Measurements from ENCODE around the gene GRWD1. TPM values are rescaled to one million over a fixed set of nuclear protein-coding genes. Genes with fewer than 3 reads are reported as not detected.
A peak's percentile ranks its signal among the peaks of the same experiment; 100 is the strongest.

The GRWD1 gene
- total RNA-seq, 1 donor from 2014 or later = 31.9 TPM

DNA sequence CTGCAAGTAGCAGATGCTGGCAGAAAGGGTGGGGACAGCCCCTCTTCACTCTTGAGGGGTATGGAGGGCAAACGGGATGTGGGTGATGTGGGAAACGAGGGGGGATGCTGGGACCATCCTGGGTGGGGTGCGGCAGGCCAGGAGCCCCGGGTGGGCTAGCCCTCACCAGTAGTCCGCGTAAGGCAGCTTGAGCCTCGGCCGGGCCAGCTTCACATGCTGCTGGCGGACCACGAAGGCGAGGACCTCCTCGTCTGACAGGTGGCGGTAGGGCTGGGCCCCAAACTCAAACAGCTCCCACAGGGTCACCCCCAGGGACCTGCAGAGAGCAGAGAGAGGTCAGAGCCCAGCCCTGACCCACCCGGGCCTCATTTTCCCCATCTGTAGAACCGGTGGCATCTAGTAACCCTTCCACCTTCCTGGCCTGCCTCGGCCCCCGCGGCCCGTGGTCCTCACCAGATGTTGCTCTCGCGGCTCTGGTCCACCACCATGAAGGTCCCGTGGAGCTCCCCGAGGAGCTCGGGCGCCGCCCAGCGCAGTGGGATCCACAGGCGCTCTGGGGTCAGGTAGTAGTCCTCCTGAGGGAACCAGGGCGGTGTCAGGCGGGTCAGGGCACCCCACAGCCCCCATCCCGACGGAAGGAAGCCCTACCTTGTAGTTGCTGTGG is 55.2 kb downstream of the GRWD1 start:
- no peaks in the 10 kb centered on the region for H3K36me3 ChIP-seq (ENCODE audit: control insufficient read depth, insufficient read depth, low read length)
- DNase-seq (ENCODE audit: low read depth) = no peak
- TF ChIP-seq, protein P1, sequence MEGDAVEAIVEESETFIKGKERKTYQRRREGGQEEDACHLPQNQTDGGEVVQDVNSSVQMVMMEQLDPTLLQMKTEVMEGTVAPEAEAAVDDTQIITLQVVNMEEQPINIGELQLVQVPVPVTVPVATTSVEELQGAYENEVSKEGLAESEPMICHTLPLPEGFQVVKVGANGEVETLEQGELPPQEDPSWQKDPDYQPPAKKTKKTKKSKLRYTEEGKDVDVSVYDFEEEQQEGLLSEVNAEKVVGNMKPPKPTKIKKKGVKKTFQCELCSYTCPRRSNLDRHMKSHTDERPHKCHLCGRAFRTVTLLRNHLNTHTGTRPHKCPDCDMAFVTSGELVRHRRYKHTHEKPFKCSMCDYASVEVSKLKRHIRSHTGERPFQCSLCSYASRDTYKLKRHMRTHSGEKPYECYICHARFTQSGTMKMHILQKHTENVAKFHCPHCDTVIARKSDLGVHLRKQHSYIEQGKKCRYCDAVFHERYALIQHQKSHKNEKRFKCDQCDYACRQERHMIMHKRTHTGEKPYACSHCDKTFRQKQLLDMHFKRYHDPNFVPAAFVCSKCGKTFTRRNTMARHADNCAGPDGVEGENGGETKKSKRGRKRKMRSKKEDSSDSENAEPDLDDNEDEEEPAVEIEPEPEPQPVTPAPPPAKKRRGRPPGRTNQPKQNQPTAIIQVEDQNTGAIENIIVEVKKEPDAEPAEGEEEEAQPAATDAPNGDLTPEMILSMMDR (IDR thresholded peaks at IDR 0.05; ENCODE audit: insufficient read depth, low read length, severe bottlenecking) = no peak
- peaks cover 5% of the 10 kb centered on the region for H3K27me3 ChIP-seq (ENCODE audit: control insufficient read depth, insufficient read depth, low read length)
- H3K4me3 ChIP-seq (ENCODE audit: low read depth, low read length) = peak overlapping the region; percentile 57
- FAIRE-seq = no peak

DNA sequence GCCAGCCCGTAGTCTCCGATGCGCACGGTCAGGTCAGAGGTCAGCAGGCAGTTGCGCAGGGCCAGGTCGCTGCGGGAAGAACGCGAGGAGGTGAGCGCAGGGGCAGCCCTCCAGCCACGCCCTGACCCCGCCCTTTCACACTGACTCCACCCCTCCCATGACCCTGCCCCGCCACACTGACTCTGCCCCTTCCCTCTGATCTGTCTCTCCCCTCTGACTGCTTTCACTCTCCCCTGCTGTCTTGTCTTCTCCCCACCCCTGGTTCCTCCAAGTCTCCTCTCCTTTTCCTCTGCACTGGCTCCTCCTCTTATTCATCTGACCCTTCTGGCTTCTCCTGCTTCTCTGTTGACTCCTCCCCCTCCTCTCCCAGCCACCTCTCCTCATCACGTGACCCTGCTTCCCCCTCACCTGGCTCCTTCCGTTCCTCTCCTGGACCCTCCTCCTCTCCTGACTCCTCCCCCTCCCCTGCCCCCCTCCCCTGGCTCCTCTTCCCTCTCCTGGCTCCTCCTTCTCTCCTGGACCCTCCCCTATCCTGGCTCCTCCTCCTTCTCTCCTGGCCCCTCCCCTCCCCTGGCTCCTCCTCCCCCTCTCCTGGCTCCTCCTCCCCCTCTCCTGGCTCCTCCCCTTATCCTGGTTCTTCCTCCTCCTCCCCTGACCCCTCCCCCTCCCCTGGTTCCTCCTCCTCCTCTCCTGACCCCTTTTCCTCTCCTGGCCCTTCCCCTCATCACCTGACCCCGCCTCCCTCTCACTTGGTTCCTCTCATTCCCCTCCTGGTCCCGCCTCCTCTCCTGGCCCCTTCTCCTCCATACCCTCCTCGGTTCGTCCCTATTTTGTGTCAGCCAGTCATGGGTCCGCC is 55.9 kb downstream of the GRWD1 start:
- peaks cover 5% of the 10 kb centered on the region for H3K27me3 ChIP-seq (ENCODE audit: control insufficient read depth, insufficient read depth, low read length)
- peak; percentile 23 for FAIRE-seq
- peak; percentile 89 for DNase-seq (ENCODE audit: low read depth)
- TF ChIP-seq, protein P1 (IDR thresholded peaks at IDR 0.05; ENCODE audit: insufficient read depth, low read length, severe bottlenecking) = no peak
- no peaks in the 10 kb centered on the region for H3K36me3 ChIP-seq (ENCODE audit: control insufficient read depth, insufficient read depth, low read length)
- peak overlapping the region; percentile 57 for H3K4me3 ChIP-seq (ENCODE audit: low read depth, low read length)

DNA sequence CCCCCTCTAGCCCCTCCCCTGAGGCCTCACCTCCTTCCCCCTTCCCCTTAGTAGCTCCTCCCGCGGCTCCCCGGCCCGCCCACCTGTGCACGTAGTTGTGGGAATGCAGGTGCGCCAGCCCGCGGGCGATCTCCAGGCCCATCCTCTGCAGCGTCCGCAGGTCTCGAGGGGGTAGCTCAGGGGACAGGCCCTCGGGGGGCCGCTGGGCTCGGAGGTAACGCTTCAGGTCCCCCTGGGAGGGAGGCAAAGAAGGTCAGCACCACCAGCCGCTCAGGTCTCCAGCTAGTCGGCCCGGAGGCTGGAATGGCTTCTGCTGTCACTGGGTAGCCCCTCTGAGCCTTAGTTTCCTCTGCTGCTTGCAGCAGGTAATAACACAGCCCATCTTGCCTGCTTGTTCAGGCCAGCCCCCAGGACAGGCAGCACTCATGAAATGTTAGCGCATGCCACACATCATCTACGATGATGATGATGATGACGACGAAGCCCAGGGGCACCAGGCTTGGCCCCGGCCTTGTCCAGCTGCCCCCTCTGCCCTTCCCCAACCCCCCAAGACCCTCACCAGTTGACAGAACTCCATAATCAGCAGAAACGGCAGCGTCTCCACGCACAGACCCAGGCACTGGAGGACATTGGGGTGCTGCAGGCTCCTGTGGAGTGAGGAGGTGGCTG is 56.7 kb downstream of the GRWD1 start:
- Histone ChIP-seq H3K4me3 (ENCODE audit: low read depth, low read length) (peak overlapping the region; percentile 28), H3K27me3 (ENCODE audit: control insufficient read depth, insufficient read depth, low read length) (peaks cover 5% of the 10 kb centered on the region), H3K36me3 (ENCODE audit: control insufficient read depth, insufficient read depth, low read length) (no peaks in the 10 kb centered on the region)
- FAIRE-seq (no peak), DNase-seq (ENCODE audit: low read depth) (no peak)
- TF ChIP-seq, protein P1 (IDR thresholded peaks at IDR 0.05; ENCODE audit: insufficient read depth, low read length, severe bottlenecking) = no peak

DNA sequence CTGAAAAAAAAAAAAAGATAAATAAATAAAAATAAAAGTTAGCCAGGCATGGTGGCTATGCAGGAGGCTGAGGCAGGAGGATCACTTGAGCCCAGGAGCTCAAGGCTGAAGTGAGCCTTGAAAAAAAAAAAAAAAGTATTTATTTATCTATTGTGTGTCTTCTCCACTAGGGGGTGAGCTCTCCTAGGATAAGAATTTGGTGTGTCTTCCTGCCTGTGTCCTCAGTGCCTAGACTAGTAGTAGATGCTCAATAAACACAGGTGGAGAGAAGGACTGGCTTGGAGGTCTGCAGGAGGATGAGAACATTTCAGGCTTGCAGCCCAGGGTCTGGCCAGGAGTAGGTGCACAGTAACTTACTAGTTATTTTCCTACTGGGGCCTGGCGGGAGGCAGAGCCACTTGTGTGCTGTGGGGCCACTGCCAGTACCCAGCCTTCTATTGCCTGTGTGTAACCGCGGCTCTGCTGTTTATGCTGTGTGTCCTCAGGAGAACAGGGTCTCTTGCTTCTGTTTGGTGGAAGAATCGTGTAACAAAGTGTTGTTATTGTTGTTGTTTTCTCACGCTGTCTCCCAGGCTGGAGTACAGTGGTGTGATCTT is 60.5 kb downstream of the GRWD1 start:
- FAIRE-seq = no peak
- Histone ChIP-seq H3K36me3 (ENCODE audit: control insufficient read depth, insufficient read depth, low read length) (no peaks in the 10 kb centered on the region), H3K4me3 (ENCODE audit: low read depth, low read length) (no peak overlapping the region), H3K27me3 (ENCODE audit: control insufficient read depth, insufficient read depth, low read length) (no peaks in the 10 kb centered on the region)
- TF ChIP-seq, protein P1 (IDR thresholded peaks at IDR 0.05; ENCODE audit: insufficient read depth, low read length, severe bottlenecking) = peak; percentile 41
- peak; percentile 42 for DNase-seq (ENCODE audit: low read depth)

Other genes starting within 250 kb of the GRWD1 start
- gene CARD8, start 190.1 kb upstream of the GRWD1 start, total RNA-seq = 2.1 and 3.5 TPM in 2 replicates
- gene ZNF114, start 175.9 kb upstream of the GRWD1 start, total RNA-seq = 0.13 and 0.53 TPM in 2 replicates
- 2.8 and 9.0 TPM in 2 replicates for gene EMP3, start 120.4 kb upstream of the GRWD1 start, total RNA-seq
- gene TMEM143, start 82.0 kb upstream of the GRWD1 start, total RNA-seq = 0.79 and 1.4 TPM in 2 replicates
- not detected in 2 replicates for gene SYNGR4, start 81.6 kb upstream of the GRWD1 start, total RNA-seq
- gene KDELR1, start 54.4 kb upstream of the GRWD1 start, total RNA-seq = 27.9 and 30.6 TPM in 2 replicates
- gene GRIN2D, start 52.3 kb upstream of the GRWD1 start, total RNA-seq = under 0.01 TPM in 1 of 2 replicates, not detected in the other
- gene KCNJ14, start 9.6 kb downstream of the GRWD1 start, total RNA-seq = 1.0 and 1.1 TPM in 2 replicates
- 24.2 and 36.6 TPM in 2 replicates for gene CYTH2, start 23.4 kb downstream of the GRWD1 start, total RNA-seq
- 1.3 and 1.8 TPM in 2 replicates for gene LMTK3, start 65.9 kb downstream of the GRWD1 start, total RNA-seq
- 3.4 and 17.2 TPM in 2 replicates for gene SULT2B1, start 106.2 kb downstream of the GRWD1 start, total RNA-seq
- under 0.01 and 0.64 TPM in 2 replicates for gene SPACA4, start 160.8 kb downstream of the GRWD1 start, total RNA-seq
- 21.9 and 62.3 TPM in 2 replicates for gene FAM83E, start 169.1 kb downstream of the GRWD1 start, total RNA-seq
- gene RPL18, start 173.2 kb downstream of the GRWD1 start, total RNA-seq = 3,143 and 4,233 TPM in 2 replicates
- gene SPHK2, start 173.5 kb downstream of the GRWD1 start, total RNA-seq = 3.3 and 3.4 TPM in 2 replicates
- 6.6 and 8.7 TPM in 2 replicates for gene DBP, start 191.4 kb downstream of the GRWD1 start, total RNA-seq
- 2.4 and 4.4 TPM in 2 replicates for gene CA11, start 200.2 kb downstream of the GRWD1 start, total RNA-seq
- not detected in 2 replicates for gene NTN5, start 227.0 kb downstream of the GRWD1 start, total RNA-seq
- gene FUT2, start 250.0 kb downstream of the GRWD1 start, total RNA-seq = 7.9 and 39.4 TPM in 2 replicates